Measurements from ENCODE around the gene BMP7. TPM values are rescaled to one million over a fixed set of nuclear protein-coding genes. Genes with fewer than 3 reads are reported as not detected.

BMP7 gene
- total RNA-seq, 4 donors from 2014 or later, result 0.44 to 0.82 TPM; not detected in 2

- no peak for TF ChIP-seq CTCF (IDR thresholded peaks at IDR 0.05; ENCODE audit: low read depth)
These were observed 128.8 kb downstream of the BMP7 start for GRCh38 chr20:57137676-57138075.

- no peak for TF ChIP-seq CTCF (IDR thresholded peaks at IDR 0.05; ENCODE audit: low read depth)
These were observed 129.7 kb downstream of the BMP7 start for GRCh38 chr20:57136734-57137133.

- peak; percentile 20 for TF ChIP-seq CTCF (IDR thresholded peaks at IDR 0.05; ENCODE audit: low read depth)
These were observed 130.6 kb downstream of the BMP7 start for GRCh38 chr20:57135875-57136274.

GRCh38 chr20:57134804-57135203 is 131.6 kb downstream of the BMP7 start:
- TF ChIP-seq CTCF (IDR thresholded peaks at IDR 0.05; ENCODE audit: low read depth), result no peak

GRCh38 chr20:57133926-57134650 is 132.4 kb downstream of the BMP7 start:
- TF ChIP-seq CTCF (IDR thresholded peaks at IDR 0.05; ENCODE audit: low read depth), result no peak

GRCh38 chr20:57131601-57132391 is 134.6 kb downstream of the BMP7 start:
- peak; percentile 47 for TF ChIP-seq CTCF (IDR thresholded peaks at IDR 0.05; ENCODE audit: low read depth)

GRCh38 chr20:57131077-57131476 is 135.4 kb downstream of the BMP7 start:
- TF ChIP-seq CTCF (IDR thresholded peaks at IDR 0.05; ENCODE audit: low read depth), result no peak
